OCI-LY1 (cell line): ENCODE results near the gene EI24.
"Not testable (repeated sequence)": the region's sequence is repeated elsewhere in the genome, so short reads cannot be mapped to it uniquely, and the experiment has no call there.

ENCODE experiments used
- CTCF ChIP-seq: fragments of 200-600 bp; sonication (generic), shearing (Covaris generic); IDR thresholded peaks from 2 replicates; pipeline ENCODE4 v1.5.1; 2017; ENCODE audit warnings: mild to moderate bottlenecking, antibody characterized with exemption, low read length, moderate library complexity, mixed read lengths
- EZH2 ChIP-seq: fragments of 200-600 bp; sonication (generic), shearing (Covaris generic); IDR thresholded peaks from 2 replicates; pipeline ENCODE4 v1.8.0; 2017; ENCODE audit warnings: borderline replicate concordance, mixed run types, mild to moderate bottlenecking, antibody characterized with exemption, low read length, moderate library complexity, mixed read lengths

- not testable (repeated sequence) for TF ChIP-seq CTCF, EZH2
These were observed 7.9 kb downstream of the EI24 start for GRCh38 chr11:125577181-125577580.
